ENCODE measurements around the gene GNB5.

Gene GNB5

DNA sequence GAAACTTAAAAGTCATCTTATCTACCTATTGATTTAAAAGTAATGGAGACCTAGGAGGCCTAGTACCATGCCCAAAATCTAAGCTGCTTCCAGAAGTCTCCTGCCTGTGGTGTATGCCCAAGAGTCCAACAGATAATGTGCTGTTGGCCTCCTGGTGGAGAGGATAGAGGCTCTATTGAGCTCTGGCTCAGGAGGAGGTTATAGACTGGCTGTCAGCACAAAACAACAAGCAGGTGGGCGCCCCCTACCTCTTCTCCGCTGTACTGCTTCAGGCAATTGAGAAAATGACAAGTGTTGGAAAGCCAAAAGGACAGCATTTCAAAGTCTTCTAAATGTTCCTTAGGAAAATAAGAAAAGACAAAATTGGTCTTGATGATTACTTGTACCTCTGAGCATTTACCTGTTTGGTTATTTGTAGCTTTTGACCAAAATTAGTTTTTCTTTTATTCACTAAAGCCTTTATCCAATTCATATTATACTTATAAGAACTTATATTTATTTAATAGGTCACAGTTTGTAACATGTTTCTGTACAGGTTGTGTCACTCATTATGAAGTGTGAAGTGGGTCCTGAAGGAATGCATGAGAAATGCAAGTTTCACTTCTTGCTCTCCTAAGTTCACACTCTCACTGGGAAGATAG lies 17.2 kb upstream of the GNB5 start:
- no peak overlapping the region for H3K4me3 ChIP-seq (replicated peaks; ENCODE audit: low read depth, low read length)
- TF ChIP-seq CTCF (IDR thresholded peaks at IDR 0.05; ENCODE audit: low read depth, low read length, missing control alignments), result peak; percentile 90
- DNase-seq (ENCODE audit: extremely low read depth, low read depth), result peak; percentile 33

DNA sequence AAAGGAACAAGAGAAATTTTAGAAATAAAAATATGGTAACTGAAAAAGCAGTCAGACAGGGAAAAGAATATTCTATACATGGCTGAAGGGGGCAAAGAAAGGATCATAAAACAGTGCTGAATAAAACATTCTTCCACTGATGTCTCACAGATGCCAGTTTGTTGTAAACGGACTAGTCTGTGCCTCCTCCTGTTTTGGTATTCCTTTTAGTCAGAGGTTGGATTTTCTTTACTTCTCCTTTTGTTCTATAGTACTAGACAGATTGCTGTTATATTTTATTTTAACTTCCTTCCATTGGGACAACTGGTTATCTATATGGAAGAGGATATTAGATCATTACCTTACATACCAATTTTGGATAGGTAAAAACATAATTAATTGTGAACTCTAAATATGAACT lies 16.0 kb upstream of the GNB5 start:
- H3K4me3 ChIP-seq (replicated peaks; ENCODE audit: low read depth, low read length), result no peak overlapping the region
- no peak for DNase-seq (ENCODE audit: extremely low read depth, low read depth)
- TF ChIP-seq CTCF (IDR thresholded peaks at IDR 0.05; ENCODE audit: low read depth, low read length, missing control alignments), result no peak

DNA sequence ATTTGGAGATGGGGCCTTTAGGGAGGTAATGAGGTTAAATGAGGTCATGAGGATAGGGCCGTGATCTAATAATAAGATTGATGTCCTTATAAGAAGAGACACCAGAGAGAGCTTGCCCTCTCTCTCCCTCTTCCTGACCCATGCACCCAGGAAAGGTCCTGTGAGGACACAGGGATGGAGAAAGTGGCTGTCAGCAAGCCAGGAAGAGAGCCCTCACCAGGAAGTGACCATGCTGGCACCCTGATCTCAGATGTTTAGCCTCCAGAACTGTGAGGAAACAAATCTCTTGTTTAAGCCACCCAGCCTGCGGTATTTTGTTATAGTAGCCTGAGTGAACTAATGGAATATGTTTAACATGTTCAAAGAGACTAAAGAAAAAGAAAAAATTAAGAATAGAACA lies 15.3 kb upstream of the GNB5 start:
- no peak for TF ChIP-seq CTCF (IDR thresholded peaks at IDR 0.05; ENCODE audit: low read depth, low read length, missing control alignments)
- H3K4me3 ChIP-seq (replicated peaks; ENCODE audit: low read depth, low read length), result no peak overlapping the region
- DNase-seq (ENCODE audit: extremely low read depth, low read depth), result no peak

GRCh38 chr15:52204657-52205056 lies 13.5 kb upstream of the GNB5 start:
- no peak overlapping the region for H3K4me3 ChIP-seq (replicated peaks; ENCODE audit: low read depth, low read length)
- TF ChIP-seq CTCF (IDR thresholded peaks at IDR 0.05; ENCODE audit: low read depth, low read length, missing control alignments), result no peak
- DNase-seq (ENCODE audit: extremely low read depth, low read depth), result no peak

DNA sequence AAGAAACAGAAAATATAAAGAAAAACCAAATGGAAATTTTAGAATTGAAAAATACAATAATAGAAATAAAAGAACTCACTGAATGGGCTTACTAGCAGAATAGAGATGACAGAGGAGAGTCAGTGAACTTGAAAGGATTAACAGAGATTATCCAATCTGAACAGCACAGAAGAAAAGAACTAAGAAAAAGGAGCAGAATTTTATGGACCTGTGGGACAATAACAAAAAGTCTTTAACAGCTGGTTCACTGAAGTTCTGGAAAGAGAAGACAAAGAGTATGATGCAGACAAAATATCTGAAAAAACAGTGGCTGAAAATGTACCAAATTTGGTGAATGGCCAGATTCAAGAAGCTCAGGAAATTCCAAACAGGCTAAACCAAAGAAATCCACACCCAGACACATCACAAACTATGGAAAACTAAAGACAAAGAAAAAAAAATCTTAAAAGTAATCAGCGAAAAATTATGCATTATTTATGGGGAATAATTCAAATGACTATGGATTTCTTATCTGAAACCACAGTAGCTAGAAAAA lies 9.7 kb upstream of the GNB5 start:
- no peak for DNase-seq (ENCODE audit: extremely low read depth, low read depth)
- H3K4me3 ChIP-seq (replicated peaks; ENCODE audit: low read depth, low read length), result no peak overlapping the region
- no peak for TF ChIP-seq CTCF (IDR thresholded peaks at IDR 0.05; ENCODE audit: low read depth, low read length, missing control alignments)

DNA sequence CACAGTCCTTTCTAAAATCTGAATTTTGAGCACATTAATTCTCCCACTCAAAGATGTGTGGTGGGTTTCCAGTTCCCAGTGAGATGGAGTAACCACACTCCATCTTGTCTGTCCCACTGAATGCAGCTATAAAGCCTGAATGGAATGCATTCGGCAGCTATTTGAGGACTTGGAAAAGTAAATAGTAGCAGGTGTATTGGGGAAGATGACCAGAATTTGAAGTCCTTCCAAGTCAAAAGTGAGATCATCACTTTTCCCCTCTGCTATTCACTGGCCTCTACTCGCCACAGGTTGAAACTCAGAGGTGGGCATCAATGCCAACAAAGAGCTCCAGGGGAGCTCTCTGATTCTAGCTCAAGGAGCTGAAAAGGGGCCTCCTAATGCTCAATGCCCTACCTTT lies 8.1 kb upstream of the GNB5 start:
- no peak for TF ChIP-seq CTCF (IDR thresholded peaks at IDR 0.05; ENCODE audit: low read depth, low read length, missing control alignments)
- no peak overlapping the region for H3K4me3 ChIP-seq (replicated peaks; ENCODE audit: low read depth, low read length)
- no peak for DNase-seq (ENCODE audit: extremely low read depth, low read depth)

DNA sequence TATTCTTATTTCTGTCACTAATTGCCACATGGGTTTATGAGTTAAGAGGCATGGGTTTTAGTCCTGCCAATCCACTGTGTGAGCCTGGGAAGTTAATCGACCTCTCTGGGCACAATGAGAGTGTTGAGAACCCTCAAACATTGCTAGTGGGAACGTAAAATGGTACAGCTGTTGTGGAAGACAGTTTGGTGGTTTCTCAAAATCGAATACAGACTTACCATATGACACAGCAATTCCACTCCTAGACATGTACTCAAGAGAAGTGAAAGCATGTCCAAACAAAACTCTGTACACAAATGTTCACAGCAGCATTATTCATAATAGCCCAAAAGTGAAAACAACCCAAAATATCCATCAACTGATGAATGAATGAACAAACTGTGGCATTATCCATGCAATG lies 5.7 kb upstream of the GNB5 start:
- no peak for DNase-seq (ENCODE audit: extremely low read depth, low read depth)
- no peak for TF ChIP-seq CTCF (IDR thresholded peaks at IDR 0.05; ENCODE audit: low read depth, low read length, missing control alignments)
- no peak overlapping the region for H3K4me3 ChIP-seq (replicated peaks; ENCODE audit: low read depth, low read length)
